SK-N-SH (cell line): ENCODE measurements around the gene TNIP3. TPM values are rescaled to one million over a fixed set of nuclear protein-coding genes. Genes with fewer than 3 reads are reported as not detected.
"Not testable (repeated sequence)": the region's sequence is repeated elsewhere in the genome, so short reads cannot be mapped to it uniquely, and the experiment has no call there.

Source experiments
- CTCF ChIA-PET: fragments of 300-600, 350-600 bp; formaldehyde crosslinking; extraction: SDS; loops from one replicate; lab custom pipeline; 2021; lab: Yijun Ruan, JAX
- POLR2A ChIA-PET: fragments of 350-600 bp; sonication (Branson Sonifier 250); formaldehyde crosslinking; extraction: SDS; loops from one replicate; lab custom pipeline; 2020; ENCODE audit warnings: antibody characterized with exemption, inconsistent platforms; lab: Yijun Ruan, JAX
- DNase-seq: peaks from one replicate; pipeline ENCODE4 v3.0.0; 2012
- H2AFZ ChIP-seq: fragments of 200-600 bp; sonication (generic); 2 replicates; pipeline ENCODE4 v1.8.1; 2016; ENCODE audit warnings: antibody characterized with exemption, mild to moderate bottlenecking, low read depth
- H3F3A ChIP-seq: fragments of 200-600 bp; sonication (generic); replicated peaks from 2 replicates; pipeline ENCODE3; 2016; ENCODE audit warnings: antibody characterized with exemption, mild to moderate bottlenecking; ENCODE audit not compliant: insufficient read depth
- H3K27ac ChIP-seq, 2 experiments: fragments of 200-500 bp in 1 of 2; fragments of 200-600 bp in 1 of 2; sonication (Bioruptor generic) in 1 of 2; sonication (generic), shearing (Covaris generic) in 1 of 2; 2 replicates each; pipeline versions ENCODE4 v1.5.1 to v1.6.1; 2014 to 2016; ENCODE audit warnings: low read depth in 2 of 2, inconsistent platforms in 1 of 2, low read length in 1 of 2, mild to moderate bottlenecking in 1 of 2, mixed read lengths in 1 of 2
- H3K27me3 ChIP-seq: fragments of 200-600 bp; sonication (generic), shearing (Covaris generic); 2 replicates; pipeline ENCODE4 v1.6.1; 2016; ENCODE audit warnings: mixed run types; ENCODE audit not compliant: insufficient read depth
- H3K36me3 ChIP-seq, 2 experiments: fragments of 200-500 bp in 1 of 2; fragments of 200-600 bp in 1 of 2; sonication (Bioruptor generic) in 1 of 2; sonication (generic) in 1 of 2; replicated peaks in 1 of 2; 2 replicates each; pipeline versions ENCODE3 to v1.5.1; 2014 to 2016; ENCODE audit warnings: low read length in 1 of 2, mild to moderate bottlenecking in 1 of 2; ENCODE audit not compliant: insufficient read depth in 2 of 2, control insufficient read depth in 1 of 2
- H3K4me1 ChIP-seq, 2 experiments: fragments of 200-500 bp in 1 of 2; fragments of 200-600 bp in 1 of 2; sonication (Bioruptor generic) in 1 of 2; sonication (generic), shearing (Covaris generic) in 1 of 2; 2 replicates each; pipeline versions ENCODE4 v1.5.1 to v1.6.1; 2014 to 2016; ENCODE audit warnings: low read depth in 1 of 2, low read length in 1 of 2, mixed run types in 1 of 2; ENCODE audit not compliant: insufficient read depth in 2 of 2, control insufficient read depth in 1 of 2
- H3K4me2 ChIP-seq: fragments of 200-600 bp; sonication (generic), shearing (Covaris generic); 2 replicates; pipeline ENCODE4 v1.6.1; 2017; ENCODE audit warnings: mixed run types
- H3K4me3 ChIP-seq, 2 experiments: fragments of 200-500 bp in 1 of 2; fragments of 200-600 bp in 1 of 2; sonication (Bioruptor generic) in 1 of 2; sonication (generic), shearing (Covaris generic) in 1 of 2; 2 replicates each; pipeline versions ENCODE4 v1.5.1 to v1.8.1; 2014 to 2016; ENCODE audit warnings: low read depth in 2 of 2, inconsistent platforms in 1 of 2, low read length in 1 of 2, mild to moderate bottlenecking in 1 of 2, mixed read lengths in 1 of 2, moderate library complexity in 1 of 2
- H3K79me2 ChIP-seq: fragments of 200-600 bp; sonication (generic); 2 replicates; pipeline ENCODE4 v1.8.1; 2017; ENCODE audit warnings: mild to moderate bottlenecking; ENCODE audit not compliant: insufficient read depth
- H3K9ac ChIP-seq: fragments of 200-600 bp; sonication (generic); 2 replicates; pipeline ENCODE4 v1.6.1; 2017; ENCODE audit warnings: mixed run types
- H3K9me2 ChIP-seq: fragments of 200-600 bp; sonication (generic); 2 replicates; pipeline ENCODE4 v1.6.1; 2017; ENCODE audit warnings: mixed run types
- H3K9me3 ChIP-seq: fragments of 200-600 bp; sonication (generic); 2 replicates; pipeline ENCODE4 v1.6.1; 2017; ENCODE audit warnings: mixed run types, mild to moderate bottlenecking, moderate library complexity
- H4K20me1 ChIP-seq: fragments of 200-600 bp; sonication (generic); 2 replicates; pipeline ENCODE4 v1.6.1; 2017; ENCODE audit warnings: mild to moderate bottlenecking, mixed run types; ENCODE audit not compliant: insufficient read depth
- CHD2 ChIP-seq: fragments of 150-350 bp; IDR thresholded peaks from 2 replicates; pipeline ENCODE4 v1.6.1; 2018; ENCODE audit warnings: low read length; ENCODE audit not compliant: partially characterized antibody
- CTCF ChIP-seq: fragments of 200-600 bp; sonication (generic); IDR thresholded peaks from 2 replicates; pipeline ENCODE4 v1.6.1; 2017; ENCODE audit warnings: antibody characterized with exemption, mild to moderate bottlenecking, moderate library complexity
- ELF1 ChIP-seq: IDR thresholded peaks from 2 replicates; pipeline ENCODE4 v1.4.0; 2012
- FOXJ3 ChIP-seq: sonication (generic); formaldehyde crosslinking; IDR thresholded peaks from 2 replicates; pipeline ENCODE4 v1.5.1; 2020; ENCODE audit warnings: mild to moderate bottlenecking, missing genetic modification reagents
- GABPA ChIP-seq: IDR thresholded peaks from 2 replicates; pipeline ENCODE4 v1.4.0; 2012; ENCODE audit warnings: low read depth, mild to moderate bottlenecking
- IRF3 ChIP-seq: fragments of 150-350 bp; IDR thresholded peaks from 2 replicates; pipeline ENCODE4 v1.6.1; 2016; ENCODE audit warnings: mild to moderate bottlenecking, low read depth, low read length
- JUND ChIP-seq: IDR thresholded peaks from 2 replicates; pipeline ENCODE4 v1.4.0; 2012
- MEF2A ChIP-seq: IDR thresholded peaks from 2 replicates; pipeline ENCODE4 v1.4.0; 2012; ENCODE audit warnings: low read depth, borderline replicate concordance
- NRF1 ChIP-seq: IDR thresholded peaks from 2 replicates; pipeline ENCODE4 v1.6.1; 2012; ENCODE audit warnings: low read depth, mild to moderate bottlenecking, low read length
- RFX5 ChIP-seq: IDR thresholded peaks from 2 replicates; pipeline ENCODE4 v1.6.1; 2012; ENCODE audit warnings: mild to moderate bottlenecking, improper control_type of control experiment, low read length
- RXRA ChIP-seq: IDR thresholded peaks from 2 replicates; pipeline ENCODE4 v1.4.0; 2012; ENCODE audit warnings: low read depth, mild to moderate bottlenecking, borderline replicate concordance
- SIN3A ChIP-seq: IDR thresholded peaks from 2 replicates; pipeline ENCODE4 v1.6.1; 2012; ENCODE audit warnings: low read depth, mild to moderate bottlenecking, low read length, moderate library complexity, borderline replicate concordance
- TAF1 ChIP-seq: IDR thresholded peaks from 2 replicates; pipeline ENCODE4 v1.6.1; 2012; ENCODE audit warnings: low read depth, mild to moderate bottlenecking, low read length, moderate library complexity, borderline replicate concordance
- YY1 ChIP-seq: IDR thresholded peaks from 2 replicates; pipeline ENCODE4 v1.4.0; 2012; ENCODE audit warnings: low read depth, mild to moderate bottlenecking
- ZBTB33 ChIP-seq: IDR thresholded peaks from 2 replicates; pipeline ENCODE4 v1.4.0; 2012; ENCODE audit warnings: low read depth, borderline replicate concordance
- WGBS: methylation state at CpG from one replicate; pipeline ENCODE4 v1.1.6; 2017; ENCODE audit warnings: low lambda C conversion rate; 5-methylcytosine and 5-hydroxymethylcytosine counted together
- polyA plus RNA-seq, 3 experiments: library from polyadenylated mRNA; depleted of rRNA; stranded (reverse); fragments of >200 nt; gene quantifications; 2 replicates each; pipeline ENCODE4 v1.2.3, GENCODE V29; 2012

Gene TNIP3
- polyA plus RNA-seq, 1 of the 3 experiments (the other 2 are of a cell fraction), result 0.15 TPM

DNA sequence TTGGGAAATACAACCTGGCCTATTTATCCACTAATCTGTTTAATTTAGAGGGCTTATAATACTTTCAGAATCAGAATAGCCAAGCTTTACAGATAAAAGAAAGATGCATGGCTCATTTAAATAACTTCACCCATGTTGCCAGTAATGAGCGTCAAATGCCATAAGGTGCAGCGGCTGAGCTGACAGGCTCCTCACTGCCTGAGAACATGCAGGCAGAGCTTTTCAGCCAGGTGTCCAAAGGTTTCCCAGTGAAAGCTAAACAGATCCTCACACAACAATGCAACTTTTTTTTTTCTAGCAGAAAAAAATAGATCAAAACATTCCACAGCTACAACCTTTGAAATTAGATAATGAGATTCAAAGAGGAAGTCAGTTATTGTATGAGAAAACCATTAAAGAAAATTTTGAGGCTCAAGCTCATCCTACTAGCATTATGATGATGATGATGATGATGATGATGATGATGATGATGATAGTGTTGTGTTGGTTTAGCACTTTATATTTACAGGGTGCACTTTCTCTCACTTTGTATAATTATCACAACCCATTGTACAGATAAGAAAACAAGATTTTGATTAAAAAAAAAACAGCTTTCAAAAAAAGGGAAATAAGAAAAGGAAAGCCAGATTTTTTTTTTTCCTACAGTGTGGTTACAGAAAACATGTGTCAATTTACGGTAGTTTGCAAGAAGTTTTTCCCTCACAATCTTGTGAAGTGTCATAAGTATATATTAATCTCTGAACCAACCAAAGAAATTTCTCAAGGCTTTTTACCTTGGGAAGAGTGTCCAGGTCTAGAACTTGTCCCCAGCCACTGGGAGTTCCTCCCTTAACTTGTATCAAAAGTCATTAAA lies 12.2 kb upstream of the TNIP3 start:
- WGBS, result 22% methylated on average over 3 of the region's 3 CpGs
- no peak overlapping the region for H3K9ac ChIP-seq
- no peaks in the 10 kb centered on the region for H3K79me2 ChIP-seq
- TF ChIP-seq CTCF, result no peak
- no peak for TF ChIP-seq RXRA
- TF ChIP-seq ZBTB33, result no peak
- no peak for TF ChIP-seq NRF1
- TF ChIP-seq FOXJ3 (CRISPR knock-in tag), result no peak
- TF ChIP-seq YY1, result no peak
- no peak for TF ChIP-seq RFX5
- TF ChIP-seq SIN3A, result no peak
- TF ChIP-seq IRF3, result no peak
- TF ChIP-seq TAF1, result no peak
- no peak for TF ChIP-seq JUND
- no peak for TF ChIP-seq CHD2
- no peak for TF ChIP-seq GABPA
- no peak for TF ChIP-seq MEF2A
- TF ChIP-seq ELF1, result no peak
- no peaks in the 10 kb centered on the region for H3K27me3 ChIP-seq
- ChIA-PET POLR2A (no interaction called here), CTCF (interaction anchor here (1.1 kb wide), 1 partner anchor 13 kb away, joined by 3 read pairs; no protein-coding TSS in a partner anchor)
- no peaks in the 10 kb centered on the region for H3F3A ChIP-seq
- H3K9me2 ChIP-seq, result no peaks in the 10 kb centered on the region
- no peaks in the 10 kb centered on the region for H3K4me1 ChIP-seq
- no peaks in the 10 kb centered on the region for H3K36me3 ChIP-seq
- H3K4me2 ChIP-seq, result no peak overlapping the region
- H4K20me1 ChIP-seq, result no peaks in the 10 kb centered on the region
- no peak for DNase-seq
- H2AFZ ChIP-seq, result no peak overlapping the region
- H3K9me3 ChIP-seq, result no peaks in the 10 kb centered on the region
- no peak overlapping the region for H3K27ac ChIP-seq
- no peak overlapping the region for H3K4me3 ChIP-seq

GRCh38 chr4:121171477-121171876 lies 7.4 kb upstream of the TNIP3 start:
- H2AFZ ChIP-seq, H3K27ac ChIP-seq, H3K9me3 ChIP-seq, H3K4me2 ChIP-seq, DNase-seq, H3K79me2 ChIP-seq, H3K27me3 ChIP-seq, H4K20me1 ChIP-seq, H3K4me3 ChIP-seq, POLR2A ChIA-PET, H3K9me2 ChIP-seq, CTCF ChIA-PET, H3F3A ChIP-seq, H3K36me3 ChIP-seq, H3K9ac ChIP-seq, H3K4me1 ChIP-seq: not testable (repeated sequence)
- 69% methylated on average over 3 of the region's 3 CpGs for WGBS
